Hippocampal formation (tissue), 2 donors: ENCODE results near the gene PTK7.
"Not testable (repeated sequence)": the region's sequence is repeated elsewhere in the genome, so short reads cannot be mapped to it uniquely, and the experiment has no call there.

ENCODE experiments used
- DNase-seq, 2 donors: peaks; one replicate each; lab custom pipeline; 2025; lab: John Stamatoyannopoulos, UW

PTK7 gene

DNA sequence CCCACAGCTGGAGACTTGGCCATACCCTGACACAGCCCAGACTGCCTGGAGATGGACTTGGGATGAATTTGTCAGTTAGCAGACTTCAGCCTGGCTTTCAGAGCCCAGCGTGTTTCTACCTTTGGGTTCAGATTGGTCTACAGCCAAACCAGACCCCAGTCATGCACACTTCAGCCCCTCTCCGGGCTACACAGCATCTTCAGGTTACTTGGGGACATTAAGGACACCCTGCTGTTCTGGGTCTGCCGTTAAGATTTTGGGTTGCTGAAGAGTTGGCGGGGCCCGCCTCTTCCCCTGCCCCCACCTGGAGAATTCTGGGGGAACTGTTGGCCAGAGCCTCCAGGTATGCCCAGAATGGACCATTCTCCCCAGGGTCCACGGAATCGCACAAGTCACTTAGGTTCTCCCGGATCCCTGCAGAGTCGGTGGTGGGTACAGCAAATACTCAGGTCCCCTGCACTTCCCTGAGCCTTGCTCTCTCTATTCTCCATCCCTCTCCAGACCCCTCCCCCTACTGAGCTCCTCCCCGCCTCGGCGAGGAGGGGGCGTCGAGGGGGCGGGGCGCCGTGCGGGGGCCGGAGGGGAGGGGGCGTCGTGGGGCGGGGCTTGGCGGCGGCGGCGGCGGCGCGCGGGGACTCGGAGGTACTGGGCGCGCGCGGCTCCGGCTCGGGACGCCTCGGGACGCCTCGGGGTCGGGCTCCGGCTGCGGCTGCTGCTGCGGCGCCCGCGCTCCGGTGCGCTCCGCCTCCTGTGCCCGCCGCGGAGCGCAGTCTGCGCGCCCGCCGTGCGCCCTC lies at the start of gene PTK7:
Gene PTK7, plus strand, starts transcription at position 645 of the 794 bp plus-strand sequence. CDS start 175 bp downstream, outside the sequence.
- no peak for DNase-seq

DNA sequence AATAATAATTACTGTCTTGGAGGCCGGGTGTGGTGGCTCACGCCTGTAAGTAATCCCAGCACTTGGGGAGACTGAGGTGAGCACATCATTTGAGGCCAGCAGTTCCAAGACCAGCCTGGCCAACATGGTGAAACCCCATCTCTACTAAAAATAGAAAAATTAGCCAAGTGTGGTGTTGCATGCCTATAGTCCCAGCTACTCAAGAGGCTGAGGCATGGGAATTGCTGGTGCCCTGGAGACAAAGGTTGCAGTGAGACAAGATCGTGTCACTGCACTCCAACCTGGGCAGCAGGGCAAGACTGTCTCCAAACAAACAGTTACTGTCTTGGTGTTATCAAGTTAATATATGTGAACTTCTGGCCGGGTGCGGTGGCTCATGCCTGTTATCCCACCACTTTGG lies 49.7 kb upstream of the PTK7 start:
- DNase-seq, result no peak

DNA sequence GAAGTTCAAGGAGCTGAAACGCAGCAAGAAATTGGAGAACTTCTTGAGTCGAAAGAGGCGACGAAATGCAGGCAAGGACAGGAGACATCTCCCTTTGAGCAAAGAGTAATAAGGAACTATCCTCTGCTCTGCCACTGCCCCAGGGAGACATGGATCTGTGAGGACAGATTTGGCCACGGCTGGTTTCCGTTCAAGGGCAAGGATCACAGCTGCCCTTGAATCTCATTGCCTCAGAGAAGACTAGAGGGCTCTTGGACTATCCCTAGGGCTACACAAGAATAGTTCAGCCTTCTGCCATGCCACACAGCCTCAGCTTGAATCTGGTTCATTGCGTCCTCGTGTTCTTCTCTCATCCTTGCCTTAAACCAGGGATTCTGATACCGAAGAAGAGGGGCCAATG lies 47.0 kb upstream of the PTK7 start:
- DNase-seq, result no peak

DNA sequence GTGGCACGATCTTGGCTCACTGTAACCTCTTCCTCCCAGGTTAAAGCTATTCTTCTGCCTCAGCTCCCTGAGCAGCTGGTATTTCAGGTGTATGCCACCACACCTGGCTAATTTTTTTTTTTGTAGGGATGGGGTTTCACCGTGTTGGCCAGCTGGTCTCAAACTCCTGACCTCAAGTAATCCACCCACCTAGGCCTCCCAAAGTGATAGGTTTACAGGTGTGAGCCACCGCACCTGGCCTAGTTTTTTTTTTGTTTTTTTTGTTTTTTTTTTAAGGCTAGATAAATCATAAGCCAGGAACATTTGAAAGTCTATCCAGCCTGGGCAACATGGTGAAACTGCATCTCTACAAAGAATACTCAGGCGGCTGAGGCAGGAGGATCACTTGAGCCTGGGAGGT lies 43.8 kb upstream of the PTK7 start:
- no peak for DNase-seq

DNA sequence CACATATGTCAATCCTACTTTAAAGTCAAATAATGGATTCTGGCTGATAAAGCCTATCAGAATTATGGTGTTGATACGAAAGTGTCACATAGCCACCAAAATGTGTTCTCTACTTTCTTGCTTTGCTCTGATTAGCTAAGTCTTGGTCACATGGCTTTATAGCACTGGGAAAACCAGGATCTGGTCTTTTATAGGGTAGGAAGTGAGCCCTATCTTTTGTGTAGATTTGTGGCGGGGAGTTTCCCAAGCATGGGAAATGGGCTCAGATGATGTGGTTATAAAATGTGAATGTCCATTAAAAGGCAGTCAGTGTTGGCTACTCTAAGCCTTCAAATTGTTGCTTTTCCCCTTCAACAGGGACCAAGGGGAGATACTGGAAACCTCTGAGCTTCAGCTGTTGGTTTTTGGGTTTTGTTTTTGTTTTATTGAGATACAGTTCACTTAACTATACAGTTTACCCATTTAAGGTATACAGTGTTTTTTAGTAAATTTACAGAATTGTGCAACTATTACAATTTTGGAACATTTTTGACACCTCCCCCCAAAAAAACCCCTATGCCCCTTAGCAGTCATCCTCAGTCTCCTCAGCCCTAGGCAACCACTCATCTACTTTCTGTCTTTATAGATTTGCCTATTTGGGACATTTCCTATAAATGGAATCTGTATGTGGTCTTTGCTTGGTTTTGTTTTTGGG lies 42.5 kb upstream of the PTK7 start:
- no peak for DNase-seq

DNA sequence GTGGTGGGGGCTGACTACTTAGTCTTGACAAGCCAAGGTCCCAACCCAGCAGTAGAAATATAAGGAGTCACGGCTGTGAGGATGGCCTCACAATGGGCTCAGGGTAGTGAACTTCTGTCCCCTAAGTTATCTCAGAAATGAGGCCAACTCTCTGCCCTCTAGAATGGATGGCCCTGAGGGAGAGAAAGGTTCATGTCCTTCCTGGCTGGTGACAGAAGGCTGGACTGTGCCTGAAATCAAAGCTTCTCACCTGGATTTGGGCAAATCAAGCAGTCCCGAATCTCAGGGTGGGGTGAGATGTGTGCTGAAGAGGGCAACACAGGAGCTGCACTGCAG lies 42.0 kb upstream of the PTK7 start:
- no peak for DNase-seq

DNA sequence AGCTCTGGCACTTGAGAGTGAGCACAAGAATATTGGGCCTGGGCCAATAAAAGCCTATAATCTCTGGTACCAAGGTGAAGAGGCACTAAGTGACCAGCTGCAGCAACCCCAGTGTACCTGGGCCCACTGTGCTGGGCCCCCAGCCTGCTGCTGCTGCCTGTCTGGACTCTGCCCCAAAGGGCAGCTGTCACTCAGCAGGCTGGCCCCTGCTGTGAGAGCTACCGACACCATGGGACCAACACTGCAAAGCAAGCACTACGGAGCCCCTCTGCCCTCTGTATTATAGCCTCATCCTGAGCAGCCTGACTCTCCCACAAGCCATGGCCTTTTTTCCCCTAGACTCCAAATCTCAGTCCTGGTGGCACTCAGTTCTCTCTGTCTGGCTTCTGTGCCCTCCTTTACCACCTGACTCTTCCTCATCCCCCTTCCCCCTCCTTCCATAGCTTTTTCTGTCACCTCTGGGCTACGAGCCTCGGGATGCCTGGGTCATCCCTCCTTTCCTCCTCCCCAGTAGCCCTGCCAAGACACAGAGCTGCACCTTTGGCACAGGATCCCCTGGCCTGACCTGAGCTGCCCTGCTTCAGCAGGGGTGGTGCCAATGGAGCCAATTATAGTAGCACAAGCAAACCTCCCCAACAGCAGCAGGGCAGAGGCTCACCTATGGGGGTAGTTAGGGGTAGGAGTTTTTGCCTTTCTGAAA lies 40.5 kb upstream of the PTK7 start:
- no peak for DNase-seq

DNA sequence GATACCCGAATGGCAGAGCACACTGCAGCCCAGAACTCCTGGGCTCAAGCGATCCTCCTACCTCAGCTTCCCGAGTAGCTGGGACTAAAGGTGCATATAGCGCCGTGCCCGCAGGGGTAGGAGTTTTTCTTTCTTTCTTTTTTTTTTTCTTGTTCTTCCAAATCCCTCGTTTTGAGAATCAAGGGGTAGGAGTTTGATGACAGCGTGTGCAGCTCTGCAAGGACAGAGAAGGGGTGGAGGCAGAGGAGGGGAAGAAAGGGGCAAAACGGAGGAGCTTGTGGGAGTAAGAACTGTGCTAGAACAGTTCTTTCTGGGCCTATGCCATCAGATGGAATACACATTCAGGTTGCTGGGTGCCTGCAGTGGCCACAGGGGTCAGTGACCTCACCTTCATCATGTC lies 39.4 kb upstream of the PTK7 start:
- no peak for DNase-seq

DNA sequence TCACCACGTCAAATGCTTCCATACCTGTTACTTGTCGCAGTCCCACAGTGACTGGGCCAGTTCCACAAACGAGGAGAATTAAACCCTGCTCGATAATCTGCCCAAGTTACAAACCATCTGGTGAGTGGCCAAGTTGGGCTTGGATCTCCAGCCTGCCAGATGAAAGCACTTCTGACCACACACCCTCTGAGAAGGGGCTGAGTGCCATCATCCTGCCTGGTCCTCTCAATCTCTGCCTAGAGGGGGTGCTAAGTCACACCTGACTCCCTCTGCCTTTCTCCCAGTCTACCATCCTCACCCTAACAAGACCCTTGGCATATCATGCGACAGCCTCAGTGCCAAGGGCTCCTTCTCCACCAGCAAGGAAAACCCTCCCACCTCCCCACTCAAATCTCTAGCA lies 38.9 kb upstream of the PTK7 start:
- no peak for DNase-seq

DNA sequence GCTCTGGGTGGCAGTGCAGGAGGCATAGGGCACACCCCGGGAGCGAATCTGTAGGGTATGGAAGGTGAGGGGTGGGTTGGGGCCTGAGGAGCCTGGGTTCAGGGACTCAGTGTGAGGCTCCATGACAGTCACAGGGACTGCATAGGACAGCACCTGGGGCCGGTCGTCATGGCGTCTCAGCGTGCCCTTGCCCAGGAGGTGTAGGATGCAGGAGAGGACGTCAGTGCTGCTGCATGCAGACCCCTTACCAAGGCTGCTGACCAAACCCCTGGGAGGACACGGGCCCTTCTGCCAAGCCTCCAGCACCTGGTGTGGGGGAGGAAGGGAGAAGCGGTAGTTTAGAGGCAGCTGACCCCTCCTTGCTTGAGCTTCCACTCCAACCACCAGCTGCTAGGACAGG lies 38.4 kb upstream of the PTK7 start:
- no peak for DNase-seq

DNA sequence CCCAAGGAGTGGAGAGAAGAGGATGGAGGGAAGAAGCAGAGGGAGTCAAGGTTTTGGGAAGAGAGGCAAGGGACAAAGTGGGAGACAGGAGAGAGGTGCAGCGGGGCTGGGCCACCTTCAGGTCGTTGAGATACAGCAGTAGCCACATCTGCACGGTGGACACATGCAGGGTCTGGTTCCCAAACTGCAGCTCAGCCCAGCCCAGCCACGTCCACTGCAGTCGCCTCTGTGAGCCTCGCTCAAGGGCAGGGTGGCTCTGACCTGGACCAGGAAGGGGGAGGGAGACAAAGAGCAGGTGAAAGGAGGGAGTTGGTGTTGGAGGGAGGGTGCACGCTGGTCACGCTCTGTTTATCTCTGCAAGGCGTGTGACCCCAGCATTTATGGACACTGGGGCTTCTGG lies 37.4 kb upstream of the PTK7 start:
- no peak for DNase-seq

DNA sequence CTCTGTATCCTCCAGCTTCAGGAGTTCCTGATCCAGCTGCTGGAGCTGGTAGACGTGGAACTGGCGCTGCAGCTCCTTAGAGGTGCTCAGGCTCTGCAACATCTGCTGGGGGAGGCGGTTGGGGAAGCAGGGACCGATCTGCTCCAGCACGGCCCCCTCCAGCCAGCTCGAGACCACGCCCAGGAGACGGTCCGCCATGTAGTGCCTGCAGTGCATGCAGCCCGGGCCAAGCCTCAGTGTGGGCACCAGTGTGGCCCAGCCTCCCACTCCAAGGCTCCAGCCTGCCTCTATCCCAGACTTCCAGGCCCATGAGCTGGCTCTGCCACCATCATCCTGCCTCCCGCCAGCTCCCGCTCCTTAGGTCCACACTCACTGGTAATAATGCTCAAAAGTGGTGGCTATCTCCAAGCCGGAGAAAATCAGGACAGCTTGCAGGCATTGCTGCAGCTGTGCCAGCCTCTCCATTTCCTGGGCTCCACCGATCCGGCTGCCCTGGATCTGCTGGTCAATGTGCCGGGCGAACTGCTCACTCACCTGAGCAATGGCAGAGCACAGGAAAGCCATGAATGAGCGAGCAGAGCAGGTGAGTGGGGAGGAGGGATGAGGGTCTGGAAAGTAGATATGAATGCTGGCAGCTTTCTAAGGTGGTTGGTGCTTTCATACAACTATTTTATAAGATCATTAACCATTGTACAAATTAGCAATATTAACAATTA lies 35.4 kb upstream of the PTK7 start:
- no peak for DNase-seq

DNA sequence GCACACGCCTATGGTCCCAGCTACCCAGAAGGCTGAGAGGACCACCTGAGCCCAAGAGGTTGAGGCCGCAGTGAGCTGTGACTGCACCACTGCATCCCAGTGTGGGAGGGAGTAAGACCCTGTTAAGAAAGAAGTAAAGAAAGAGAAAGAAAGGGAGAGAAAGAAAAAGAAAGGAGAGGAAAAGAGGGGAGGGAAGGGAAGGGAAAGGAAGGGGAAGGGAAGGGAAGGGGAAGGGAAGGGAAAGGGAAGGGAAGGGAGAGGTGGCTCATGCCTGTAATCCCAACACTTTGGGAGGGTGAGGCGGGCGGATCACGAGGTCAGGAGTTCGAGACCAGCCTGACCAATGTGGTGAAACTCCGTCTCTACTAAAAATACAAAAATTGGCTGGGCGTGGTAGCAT lies 34.6 kb upstream of the PTK7 start:
- DNase-seq, result not testable (repeated sequence)

DNA sequence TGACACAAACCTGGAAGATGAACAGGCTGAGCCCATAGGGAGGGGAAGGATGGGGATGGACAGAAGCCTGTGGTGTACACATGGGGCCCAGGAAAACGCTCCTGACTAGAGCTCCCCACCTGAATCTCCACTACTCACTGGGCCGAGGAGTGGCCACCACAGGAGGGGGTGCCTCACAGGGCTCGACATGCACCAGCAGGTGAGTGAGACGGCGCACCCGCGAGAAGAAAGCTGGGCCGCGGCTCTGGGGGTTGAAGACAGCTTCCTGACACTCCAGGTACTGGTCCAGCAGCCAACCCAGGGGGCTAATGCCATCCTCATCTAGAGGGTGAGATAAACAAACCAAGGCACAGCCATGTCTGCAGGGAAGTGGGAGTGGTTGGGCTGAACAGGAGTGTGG lies 32.8 kb upstream of the PTK7 start:
- no peak for DNase-seq

DNA sequence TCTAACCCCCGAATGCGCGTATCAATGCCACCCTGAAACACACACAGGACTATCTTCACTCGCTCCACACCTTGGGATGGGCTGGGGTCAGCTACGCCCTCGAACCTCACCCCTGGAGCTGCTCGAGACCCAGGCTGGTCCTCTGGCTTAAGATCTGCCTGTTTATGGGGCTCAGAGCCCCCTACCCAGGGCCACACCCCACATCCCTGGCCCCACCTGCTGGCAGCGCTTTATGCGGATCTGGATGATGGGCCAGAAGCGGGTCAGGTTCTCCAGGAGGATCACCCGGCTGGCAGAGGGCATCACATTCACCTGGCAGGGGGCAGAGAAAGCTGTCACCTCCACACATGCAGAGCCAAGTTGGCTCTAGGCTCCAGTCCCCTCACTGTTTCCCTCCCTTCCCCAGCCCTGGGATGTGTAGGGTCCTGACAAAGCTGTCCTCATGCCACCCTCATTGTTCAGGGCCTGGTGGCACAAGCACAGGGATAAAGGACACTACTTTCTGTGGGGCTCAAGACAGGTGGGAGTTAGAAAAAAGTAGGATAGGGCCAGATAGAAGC lies 30.7 kb upstream of the PTK7 start:
- DNase-seq, result no peak

DNA sequence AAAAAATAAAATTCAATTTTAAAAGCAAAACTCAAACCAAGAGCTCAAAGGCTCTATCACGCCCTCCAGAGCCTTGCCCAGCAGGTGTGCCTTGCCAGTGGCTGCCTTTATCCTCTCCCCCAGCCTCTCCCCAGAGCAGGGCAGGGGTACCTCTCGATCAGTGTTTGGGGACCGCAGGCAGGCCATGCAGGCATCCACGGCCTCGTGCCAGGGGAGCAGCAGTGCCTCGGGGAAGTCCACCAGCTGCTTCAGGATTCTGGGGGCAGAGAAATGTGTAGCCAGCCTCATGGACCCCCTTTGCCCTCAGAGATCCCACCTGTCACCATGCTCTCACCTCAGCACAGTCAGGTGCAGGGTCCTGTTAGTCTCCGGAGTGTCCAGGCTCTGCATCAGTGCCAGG lies 28.1 kb upstream of the PTK7 start:
- no peak for DNase-seq

DNA sequence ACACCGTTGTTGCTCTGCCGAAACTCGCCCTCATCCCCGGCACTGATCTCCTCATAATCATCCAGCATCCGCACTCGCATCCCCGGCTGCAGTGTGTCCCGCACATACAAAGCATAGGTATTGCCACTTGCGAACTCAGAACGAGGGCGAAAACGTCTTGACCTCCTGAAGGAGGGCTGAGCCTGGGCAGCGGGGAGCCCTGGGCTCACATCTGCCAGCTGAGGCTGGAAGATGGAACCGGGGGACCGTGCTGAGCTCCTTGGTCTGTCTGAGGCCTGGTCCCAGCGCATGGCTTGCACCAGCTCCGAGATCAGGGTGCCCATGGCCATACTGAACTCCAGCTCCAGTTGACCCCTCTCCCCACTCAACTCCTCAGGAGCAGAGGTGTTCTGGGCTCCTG lies 25.1 kb upstream of the PTK7 start:
- DNase-seq, result no peak

DNA sequence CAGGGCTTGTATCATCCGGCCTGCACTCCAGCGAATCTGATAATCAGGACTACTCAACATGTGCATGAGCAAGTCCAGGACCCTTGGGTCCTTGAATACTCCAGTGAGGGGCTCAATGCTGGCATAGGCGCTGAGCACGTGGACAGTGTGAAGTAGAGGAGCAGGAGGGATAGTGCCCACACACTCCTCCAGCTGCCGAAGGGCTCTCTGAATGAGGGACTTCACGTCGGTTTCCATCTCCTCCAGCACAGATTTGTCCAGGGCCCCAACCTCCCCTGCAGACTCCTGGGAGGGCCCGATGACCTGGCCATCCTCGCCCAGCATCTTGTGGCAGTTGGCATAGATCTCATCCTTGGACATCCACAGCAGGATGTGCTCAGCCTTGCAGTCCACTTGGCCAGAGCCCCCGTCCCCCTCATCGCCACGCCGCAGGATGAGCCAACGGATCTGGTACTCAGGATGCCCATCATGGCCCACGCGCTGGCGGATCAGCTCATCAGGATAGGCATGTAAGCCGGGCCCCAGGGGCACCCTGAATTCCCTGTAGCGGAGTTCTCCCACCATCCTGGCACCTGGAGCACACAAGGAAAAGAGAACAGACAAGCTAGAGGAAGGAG lies 23.8 kb upstream of the PTK7 start:
- DNase-seq, result no peak

DNA sequence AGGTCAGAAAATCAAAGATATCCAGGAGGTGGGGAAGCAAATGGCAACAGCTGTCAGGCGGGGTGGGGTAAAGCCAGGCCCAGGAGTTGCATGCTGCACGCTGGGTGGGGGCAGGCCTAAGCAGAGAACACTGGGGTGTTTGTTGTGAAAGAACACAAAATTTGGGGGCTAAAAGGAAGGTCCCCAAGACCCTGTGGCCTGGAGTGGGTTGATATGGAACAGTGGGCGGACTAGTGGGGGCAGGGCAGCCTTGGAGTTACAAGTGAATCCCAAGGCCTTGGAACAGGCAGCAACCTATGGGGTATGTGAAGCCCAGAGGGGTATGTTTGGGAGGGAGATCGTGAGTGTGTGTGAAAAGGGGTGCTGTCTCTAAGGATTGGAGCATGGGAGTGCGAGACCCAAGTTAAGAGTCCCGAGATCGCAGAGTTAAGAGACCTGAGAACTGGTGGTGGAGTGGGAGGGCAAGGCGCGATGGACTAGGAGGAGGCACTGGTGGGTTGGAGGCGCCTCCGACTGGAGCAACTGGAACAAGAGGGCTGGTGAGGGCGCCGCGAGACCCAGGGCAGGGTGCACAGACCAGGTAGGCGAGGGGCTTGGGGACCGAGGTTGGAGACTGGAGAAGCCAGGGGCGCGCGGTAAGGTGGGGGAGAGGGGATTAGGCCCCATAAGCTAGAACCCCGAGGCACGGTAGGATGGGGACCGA lies 23.1 kb upstream of the PTK7 start:
- no peak for DNase-seq

DNA sequence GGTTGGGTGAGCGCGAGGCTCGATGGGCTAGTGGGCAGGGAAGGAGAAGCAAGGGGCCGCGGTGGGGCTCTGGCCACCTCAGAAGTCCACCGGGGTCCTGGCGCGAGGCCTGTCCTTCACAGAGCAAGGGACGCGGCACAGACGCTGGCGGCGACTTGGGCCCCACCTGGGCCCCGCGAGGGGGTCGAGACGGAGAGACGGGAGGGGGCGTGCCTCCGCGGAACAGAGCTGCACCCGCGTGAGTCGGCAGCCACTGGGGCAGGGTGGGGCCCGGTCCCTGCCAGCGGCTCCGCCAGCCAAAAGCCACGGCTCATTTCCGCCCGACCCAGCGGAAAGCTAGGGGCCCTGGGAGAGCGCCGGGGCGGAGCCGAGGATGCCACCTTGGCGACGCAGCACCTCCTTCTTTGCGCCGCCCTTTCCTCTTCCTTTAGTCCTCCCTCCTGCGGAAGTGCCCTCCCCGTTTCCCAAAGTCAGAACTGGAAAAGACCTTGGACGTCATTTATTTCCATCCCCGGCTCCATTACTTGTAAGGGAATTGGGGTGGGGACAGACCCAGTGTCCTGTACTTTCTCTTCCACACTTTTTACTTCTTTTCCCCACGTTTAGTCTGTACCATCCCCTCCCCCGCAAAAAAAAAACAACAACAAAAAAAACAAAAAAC lies 22.4 kb upstream of the PTK7 start, which contains the start of gene CUL7:
Gene CUL7, minus strand, starts transcription at position 307 of the 661 bp plus-strand sequence. CDS start 1,063 bp downstream, outside the sequence.
- peak; percentile 58 to 71 for DNase-seq
